Measurements from ENCODE around the gene PIEZO1.

Gene PIEZO1

GRCh38 chr16:88733630-88734360 lies 51.2 kb downstream of the PIEZO1 start:
- DNase-seq (ENCODE audit: low spot score): no peak

GRCh38 chr16:88732961-88733294 lies 52.1 kb downstream of the PIEZO1 start:
- no peak for DNase-seq (ENCODE audit: low spot score)

- no peak for DNase-seq (ENCODE audit: low spot score)
Measured at GRCh38 chr16:88732172-88732960, 52.7 kb downstream of the PIEZO1 start.

- no peak for DNase-seq (ENCODE audit: low spot score)
Measured at GRCh38 chr16:88731699-88732098, 53.3 kb downstream of the PIEZO1 start.

- no peak for DNase-seq (ENCODE audit: low spot score)
Measured at GRCh38 chr16:88730632-88731607, 54.1 kb downstream of the PIEZO1 start.

- DNase-seq (ENCODE audit: low spot score): no peak
Measured at GRCh38 chr16:88727871-88728270, 57.1 kb downstream of the PIEZO1 start.

GRCh38 chr16:88726981-88727380 lies 58.0 kb downstream of the PIEZO1 start:
- DNase-seq (ENCODE audit: low spot score): no peak

- DNase-seq (ENCODE audit: low spot score): no peak
Measured at GRCh38 chr16:88726408-88726749, 58.6 kb downstream of the PIEZO1 start.

GRCh38 chr16:88725609-88726407 lies 59.2 kb downstream of the PIEZO1 start:
- DNase-seq (ENCODE audit: low spot score): no peak

- no peak for DNase-seq (ENCODE audit: low spot score)
Measured at GRCh38 chr16:88724855-88725555, 60.0 kb downstream of the PIEZO1 start.

- no peak for DNase-seq (ENCODE audit: low spot score)
Measured at GRCh38 chr16:88723911-88724310, 61.1 kb downstream of the PIEZO1 start.

- DNase-seq (ENCODE audit: low spot score): no peak
Measured at GRCh38 chr16:88723507-88723887, 61.5 kb downstream of the PIEZO1 start.

- DNase-seq (ENCODE audit: low spot score): no peak
Measured at GRCh38 chr16:88722784-88723506, 62.1 kb downstream of the PIEZO1 start.

GRCh38 chr16:88721815-88722755 lies 62.9 kb downstream of the PIEZO1 start:
- no peak for DNase-seq (ENCODE audit: low spot score)

GRCh38 chr16:88721236-88721635 lies 63.8 kb downstream of the PIEZO1 start:
- no peak for DNase-seq (ENCODE audit: low spot score)

- DNase-seq (ENCODE audit: low spot score): no peak
Measured at GRCh38 chr16:88720396-88720970, 64.5 kb downstream of the PIEZO1 start.

GRCh38 chr16:88719933-88720296 lies 65.1 kb downstream of the PIEZO1 start:
- DNase-seq (ENCODE audit: low spot score): no peak

GRCh38 chr16:88719267-88719932 lies 65.6 kb downstream of the PIEZO1 start:
- DNase-seq (ENCODE audit: low spot score): no peak

Measured in ecto neural progenitor cell (in vitro differentiated cells).